ENCODE measurements around the gene MYO5B.

Gene MYO5B

GRCh38 chr18:49845629-49846360 lies 349.2 kb downstream of the MYO5B start:
- no peak overlapping the region for H3K4me3 ChIP-seq (IDR thresholded peaks at IDR 0.05; ENCODE audit: insufficient read depth, low read depth, low read length)
- H4K20me1 ChIP-seq (ENCODE audit: insufficient read depth), result no peaks in the 10 kb centered on the region
- H3K9ac ChIP-seq, result no peak overlapping the region
- peaks cover 15% of the 10 kb centered on the region for H3K4me1 ChIP-seq (ENCODE audit: low read depth, poor library complexity, severe bottlenecking)
- H3K79me2 ChIP-seq (ENCODE audit: insufficient read depth, low read depth), result no peaks in the 10 kb centered on the region
- H3K27me3 ChIP-seq (ENCODE audit: insufficient read depth, low read depth), result no peaks in the 10 kb centered on the region
- TF ChIP-seq CTCF (conservative IDR thresholded peaks at IDR 0.05; ENCODE audit: low read depth, low read length), result no peak
- H3K36me3 ChIP-seq (ENCODE audit: insufficient read depth), result no peaks in the 10 kb centered on the region
- H3K27ac ChIP-seq, result no peak overlapping the region
- H3K4me2 ChIP-seq, result no peak overlapping the region
- no peak overlapping the region for H2AFZ ChIP-seq (ENCODE audit: low read depth)

GRCh38 chr18:49844903-49845302 lies 350.0 kb downstream of the MYO5B start:
- no peak overlapping the region for H3K27ac ChIP-seq
- H3K9ac ChIP-seq, result no peak overlapping the region
- no peaks in the 10 kb centered on the region for H4K20me1 ChIP-seq (ENCODE audit: insufficient read depth)
- no peaks in the 10 kb centered on the region for H3K79me2 ChIP-seq (ENCODE audit: insufficient read depth, low read depth)
- H3K4me2 ChIP-seq, result no peak overlapping the region
- H2AFZ ChIP-seq (ENCODE audit: low read depth), result no peak overlapping the region
- H3K4me3 ChIP-seq (IDR thresholded peaks at IDR 0.05; ENCODE audit: insufficient read depth, low read depth, low read length), result no peak overlapping the region
- no peak for TF ChIP-seq CTCF (conservative IDR thresholded peaks at IDR 0.05; ENCODE audit: low read depth, low read length)
- peaks cover 15% of the 10 kb centered on the region for H3K4me1 ChIP-seq (ENCODE audit: low read depth, poor library complexity, severe bottlenecking)
- no peaks in the 10 kb centered on the region for H3K27me3 ChIP-seq (ENCODE audit: insufficient read depth, low read depth)
- H3K36me3 ChIP-seq (ENCODE audit: insufficient read depth), result no peaks in the 10 kb centered on the region

- Histone ChIP-seq H3K79me2 (ENCODE audit: insufficient read depth, low read depth) (no peaks in the 10 kb centered on the region), H4K20me1 (ENCODE audit: insufficient read depth) (no peaks in the 10 kb centered on the region), H3K27me3 (ENCODE audit: insufficient read depth, low read depth) (no peaks in the 10 kb centered on the region), H3K36me3 (ENCODE audit: insufficient read depth) (no peaks in the 10 kb centered on the region), H3K4me1 (ENCODE audit: low read depth, poor library complexity, severe bottlenecking) (peaks cover 15% of the 10 kb centered on the region), H3K27ac (no peak overlapping the region), H3K4me3 (IDR thresholded peaks at IDR 0.05; ENCODE audit: insufficient read depth, low read depth, low read length) (no peak overlapping the region), H3K9ac (no peak overlapping the region), H3K4me2 (peak overlapping the region; percentile 8; the same call in 1 of the 2 replicates), H2AFZ (ENCODE audit: low read depth) (no peak overlapping the region)
- no peak for TF ChIP-seq CTCF (conservative IDR thresholded peaks at IDR 0.05; ENCODE audit: low read depth, low read length)
These were observed 350.9 kb downstream of the MYO5B start for GRCh38 chr18:49843778-49844625.

GRCh38 chr18:49843131-49843530 lies 351.8 kb downstream of the MYO5B start:
- Histone ChIP-seq H3K27ac (no peak overlapping the region), H3K4me3 (IDR thresholded peaks at IDR 0.05; ENCODE audit: insufficient read depth, low read depth, low read length) (no peak overlapping the region), H3K4me2 (peak overlapping the region; percentile 8; the same call in 1 of the 2 replicates), H3K27me3 (ENCODE audit: insufficient read depth, low read depth) (no peaks in the 10 kb centered on the region), H2AFZ (ENCODE audit: low read depth) (no peak overlapping the region), H3K36me3 (ENCODE audit: insufficient read depth) (no peaks in the 10 kb centered on the region), H3K9ac (no peak overlapping the region), H3K4me1 (ENCODE audit: low read depth, poor library complexity, severe bottlenecking) (peaks cover 15% of the 10 kb centered on the region), H4K20me1 (ENCODE audit: insufficient read depth) (no peaks in the 10 kb centered on the region), H3K79me2 (ENCODE audit: insufficient read depth, low read depth) (no peaks in the 10 kb centered on the region)
- no peak for TF ChIP-seq CTCF (conservative IDR thresholded peaks at IDR 0.05; ENCODE audit: low read depth, low read length)
